K562 (cell line): ENCODE data around the gene NCOA3. TPM values are rescaled to one million over a fixed set of nuclear protein-coding genes. Genes with fewer than 3 reads are reported as not detected.

Experiments
- GTF2A2 ChIP-seq: IDR thresholded peaks from 2 replicates; pipeline ENCODE4 v1.6.1; 2016; ENCODE audit warnings: mild to moderate bottlenecking, missing genetic modification characterization, missing compliant biosample characterization
- HDAC2 ChIP-seq: fragments of 450-650 bp; IDR thresholded peaks from 2 replicates; pipeline ENCODE4 v1.6.1; 2016; ENCODE audit warnings: mild to moderate bottlenecking
- MED1 ChIP-seq: sonication (generic); formaldehyde crosslinking; IDR thresholded peaks from 2 replicates; pipeline ENCODE4 v1.8.1; 2023; ENCODE audit warnings: missing genetic modification reagents, borderline replicate concordance
- NCOA1 ChIP-seq: fragments of 450-650 bp; IDR thresholded peaks from 2 replicates; pipeline ENCODE4 v1.6.1; 2016; ENCODE audit warnings: low read depth
- NFYB ChIP-seq: IDR thresholded peaks from 2 replicates; pipeline ENCODE4 v1.6.1; 2011; ENCODE audit warnings: mild to moderate bottlenecking, moderate library complexity; ENCODE audit not compliant: insufficient read length; ENCODE audit errors: extremely low read depth
- PTRF ChIP-seq: fragments of 450-650 bp; IDR thresholded peaks from 2 replicates; pipeline ENCODE4 v1.6.1; 2016; ENCODE audit warnings: mild to moderate bottlenecking, missing genetic modification characterization, missing compliant biosample characterization
- RAD51 ChIP-seq: fragments of 450-650 bp; IDR thresholded peaks from 2 replicates; pipeline ENCODE4 v1.7.1; 2016; ENCODE audit warnings: low read depth, mild to moderate bottlenecking, borderline replicate concordance
- TFE3 ChIP-seq: fragments of 450-650 bp; formaldehyde crosslinking; IDR thresholded peaks from 2 replicates; pipeline ENCODE4 v1.4.0; 2020; ENCODE audit warnings: mild to moderate bottlenecking, mixed read lengths
- TOE1 ChIP-seq, 2 experiments: fragments of 450-650 bp in 1 of 2; sonication (generic) in 1 of 2; formaldehyde crosslinking in 1 of 2; IDR thresholded peaks; 2 replicates each; pipeline versions ENCODE4 v1.7.1 to v1.8.0; 2016 to 2022; ENCODE audit warnings: borderline replicate concordance in 2 of 2, mild to moderate bottlenecking in 2 of 2, antibody characterized with exemption in 1 of 2, inconsistent platforms in 1 of 2, low read depth in 1 of 2, missing genetic modification reagents in 1 of 2, moderate library complexity in 1 of 2
- TRIM25 ChIP-seq: fragments of 450-650 bp; IDR thresholded peaks from 2 replicates; pipeline ENCODE4 v1.7.0; 2016; ENCODE audit warnings: borderline replicate concordance
- USF1 ChIP-seq: sonication (generic); formaldehyde crosslinking; IDR thresholded peaks from 2 replicates; pipeline ENCODE4 v1.9.0; 2022; ENCODE audit warnings: mild to moderate bottlenecking, missing genetic modification reagents
- USF2 ChIP-seq: sonication (generic); formaldehyde crosslinking; IDR thresholded peaks from 2 replicates; pipeline ENCODE4 v1.5.0; 2020; ENCODE audit warnings: missing genetic modification reagents
- ZNF384 ChIP-seq: IDR thresholded peaks from 2 replicates; pipeline ENCODE4 v1.6.1; 2012; ENCODE audit warnings: low read depth, low read length, improper control_type of control experiment
- ZNF449 ChIP-seq: fragments of 250-450 bp; sonication (Bioruptor Pico); IDR thresholded peaks from 2 replicates; pipeline ENCODE4 v1.8.0; 2022; ENCODE audit warnings: moderate library complexity, mild to moderate bottlenecking, inconsistent platforms
- ZNF584 ChIP-seq: fragments of 200-800 bp; sonication (Bioruptor generic); IDR thresholded peaks from 2 replicates; pipeline ENCODE4 v1.6.1; 2016; ENCODE audit warnings: low read depth, mild to moderate bottlenecking, missing genetic modification characterization, missing compliant biosample characterization
- ZNF589 ChIP-seq: fragments of 200-800 bp; sonication (Bioruptor generic); IDR thresholded peaks from 2 replicates; pipeline ENCODE4 v1.6.1; 2016; ENCODE audit warnings: low read depth, missing genetic modification characterization, missing compliant biosample characterization
- ZNF668 ChIP-seq: fragments of 250-450 bp; sonication (Bioruptor Pico); IDR thresholded peaks from 2 replicates; pipeline ENCODE4 v1.8.0; 2022; ENCODE audit warnings: mild to moderate bottlenecking, inconsistent platforms
- polyA plus RNA-seq, 8 experiments: library from polyadenylated mRNA; depleted of rRNA in 4 of 8; stranded (reverse) in 5 of 8; unstranded in 3 of 8; fragments of >200 nt; fragmentation: Nextera tagmentation in 2 of 8; fragmentation: Illumina TruSeq in 1 of 8; extraction: Ambion mirVana in 2 of 8; extraction: Trizol in 1 of 8; gene quantifications; 2 replicates each; pipeline versions ENCODE4 v1.2.1 to v1.2.3, GENCODE V29; 2011 to 2014; ENCODE audit warnings: inconsistent platforms in 1 of 8, missing spikeins in 1 of 8
- total RNA-seq, 7 experiments: library from RNA; depleted of rRNA in 6 of 7; stranded (reverse); fragments of >200 nt in 6 of 7; fragmentation: Illumina TruSeq in 2 of 7; extraction: Trizol in 2 of 7; gene quantifications; 2 replicates each; pipeline versions ENCODE4 v1.2.1 to v1.2.3, GENCODE V29; 2011 to 2021; ENCODE audit warnings: low replicate concordance in 1 of 7

NCOA3 gene
- total and polyA plus RNA-seq, 9 of the 15 experiments (the other 6 are each of a cell fraction or from before 2014, with no cell fraction given) = 3.2 to 24.3 (median 14.4) TPM

- TF ChIP-seq TRIM25 (no peak), ZNF449 (no peak), ZNF589 (0 out of 2 replicates have a peak, but pooled peaks have one; percentile 11), TOE1 (IDR thresholded peaks at IDR 0.05; ENCODE audit: borderline replicate concordance) (peak; percentile 84), TOE1 (CRISPR knock-in tag; IDR thresholded peaks at IDR 0.05; ENCODE audit: borderline replicate concordance, low read depth) (no peak), RAD51 (peak; percentile 78), ZNF384 (no peak), USF2 (peak; percentile 88), NFYB (peak; percentile 74), GTF2A2 (tag) (0 out of 2 replicates have a peak, but pooled peaks have one; percentile 38), ZNF668 (CRISPR knock-in tag) (no peak), ZNF584 (CRISPR knock-in tag) (0 out of 2 replicates have a peak, but pooled peaks have one; percentile 24), TFE3 (CRISPR knock-in tag) (peak; percentile 66), PTRF (tag) (0 out of 2 replicates have a peak, but pooled peaks have one; percentile 37), NCOA1 (no peak), USF1 (CRISPR knock-in tag) (peak; percentile 79), HDAC2 (no peak), MED1 (CRISPR knock-in tag) (no peak)
- TF ChIP-seq, all 486 proteins: peak for 11
These were observed 36.2 kb upstream of the NCOA3 start (continued) for GRCh38 chr20:47465335-47466090.
